ENCODE measurements around the gene E2F6. TPM values are rescaled to one million over a fixed set of nuclear protein-coding genes. Genes with fewer than 3 reads are reported as not detected.
A peak's percentile ranks its signal among the peaks of the same experiment; 100 is the strongest.

Gene E2F6
- total RNA-seq, 1 experiment from 2014 or later, result 27.1 TPM

DNA sequence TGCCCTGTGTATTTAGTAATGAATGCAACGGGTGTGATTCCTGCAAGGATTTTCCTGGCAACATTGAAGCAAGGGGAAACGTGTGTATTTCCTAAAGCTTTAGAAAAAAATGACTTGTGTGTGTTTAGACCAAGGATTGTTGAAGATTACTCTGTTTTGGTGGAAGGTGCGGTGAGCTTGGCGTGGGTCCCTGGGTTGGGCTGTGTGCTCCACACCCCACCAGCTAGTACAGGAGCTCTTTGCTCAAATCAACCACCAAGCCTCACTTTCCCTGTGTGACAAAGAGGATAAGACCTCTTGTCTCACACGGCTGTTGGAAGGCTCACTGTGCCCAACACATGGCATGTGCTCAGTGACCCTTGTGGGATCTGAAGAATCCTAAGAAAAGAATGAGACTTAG is 46.5 kb upstream of the E2F6 start:
- Histone ChIP-seq H3K27ac (ENCODE audit: low read length) (no peak overlapping the region), H4K20me1 (ENCODE audit: low read length) (no peaks in the 10 kb centered on the region), H3F3A (ENCODE audit: low read length, unreplicated experiment) (no peaks in the 10 kb centered on the region), H3K4me2 (ENCODE audit: low read length) (no peak overlapping the region), H3K36me3 (ENCODE audit: low read depth, low read length) (no peaks in the 10 kb centered on the region), H3K9ac (ENCODE audit: low read length) (no peak overlapping the region), H3K4me1 (ENCODE audit: insufficient read depth, low read length) (no peaks in the 10 kb centered on the region), H3K27me3 (ENCODE audit: low read length) (peaks cover 14% of the 10 kb centered on the region), H2AFZ (ENCODE audit: low read length) (no peak overlapping the region), H3K4me3 (ENCODE audit: low read length) (no peak overlapping the region), H3K79me2 (ENCODE audit: low read length) (no peaks in the 10 kb centered on the region), H3K9me2 (replicated peaks; ENCODE audit: low read length) (no peaks in the 10 kb centered on the region), H3K9me3 (ENCODE audit: low read length) (no peaks in the 10 kb centered on the region)
- ChIA-PET POLR2A (ENCODE audit: unreplicated experiment) (interaction anchor here (0.7 kb wide), 1 partner anchor 109 kb away, joined by 3 read pairs; no protein-coding TSS in a partner anchor), CTCF (no interaction called here)
- BruUV-seq (replicated peaks), result no TSS peak
- intact Hi-C loops (cut with micrococcal nuclease), result no loop called here
- no peak for TF ChIP-seq EZH2phosphoT487 (IDR thresholded peaks at IDR 0.05; ENCODE audit: borderline replicate concordance, low read length)
- TF ChIP-seq, protein P1, sequence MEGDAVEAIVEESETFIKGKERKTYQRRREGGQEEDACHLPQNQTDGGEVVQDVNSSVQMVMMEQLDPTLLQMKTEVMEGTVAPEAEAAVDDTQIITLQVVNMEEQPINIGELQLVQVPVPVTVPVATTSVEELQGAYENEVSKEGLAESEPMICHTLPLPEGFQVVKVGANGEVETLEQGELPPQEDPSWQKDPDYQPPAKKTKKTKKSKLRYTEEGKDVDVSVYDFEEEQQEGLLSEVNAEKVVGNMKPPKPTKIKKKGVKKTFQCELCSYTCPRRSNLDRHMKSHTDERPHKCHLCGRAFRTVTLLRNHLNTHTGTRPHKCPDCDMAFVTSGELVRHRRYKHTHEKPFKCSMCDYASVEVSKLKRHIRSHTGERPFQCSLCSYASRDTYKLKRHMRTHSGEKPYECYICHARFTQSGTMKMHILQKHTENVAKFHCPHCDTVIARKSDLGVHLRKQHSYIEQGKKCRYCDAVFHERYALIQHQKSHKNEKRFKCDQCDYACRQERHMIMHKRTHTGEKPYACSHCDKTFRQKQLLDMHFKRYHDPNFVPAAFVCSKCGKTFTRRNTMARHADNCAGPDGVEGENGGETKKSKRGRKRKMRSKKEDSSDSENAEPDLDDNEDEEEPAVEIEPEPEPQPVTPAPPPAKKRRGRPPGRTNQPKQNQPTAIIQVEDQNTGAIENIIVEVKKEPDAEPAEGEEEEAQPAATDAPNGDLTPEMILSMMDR (conservative IDR thresholded peaks at IDR 0.05; ENCODE audit: low read depth, low read length), result no peak
- no peak for TF ChIP-seq EZH2 (IDR thresholded peaks at IDR 0.05; ENCODE audit: low read length, unreplicated experiment)
- no peak for DNase-seq
- ATAC-seq, result no peak

- intact Hi-C loops (cut with micrococcal nuclease), result no loop called here
- Histone ChIP-seq H3K36me3 (ENCODE audit: low read depth, low read length) (no peaks in the 10 kb centered on the region), H3K4me2 (ENCODE audit: low read length) (no peak overlapping the region), H3K27me3 (ENCODE audit: low read length) (peaks cover 3% of the 10 kb centered on the region; the same call in 1 of the 2 replicates), H3F3A (ENCODE audit: low read length, unreplicated experiment) (no peaks in the 10 kb centered on the region), H3K79me2 (ENCODE audit: low read length) (no peaks in the 10 kb centered on the region), H3K9ac (ENCODE audit: low read length) (no peak overlapping the region), H3K9me2 (replicated peaks; ENCODE audit: low read length) (no peaks in the 10 kb centered on the region), H2AFZ (ENCODE audit: low read length) (no peak overlapping the region), H4K20me1 (ENCODE audit: low read length) (no peaks in the 10 kb centered on the region), H3K4me1 (ENCODE audit: insufficient read depth, low read length) (peaks cover 5% of the 10 kb centered on the region; the same call in 1 of the 2 replicates), H3K27ac (ENCODE audit: low read length) (no peak overlapping the region), H3K9me3 (ENCODE audit: low read length) (no peaks in the 10 kb centered on the region), H3K4me3 (ENCODE audit: low read length) (no peak overlapping the region)
- ChIA-PET POLR2A (ENCODE audit: unreplicated experiment) (no interaction called here), CTCF (no interaction called here)
- no peak for TF ChIP-seq EZH2 (IDR thresholded peaks at IDR 0.05; ENCODE audit: low read length, unreplicated experiment)
- no peak for TF ChIP-seq EZH2phosphoT487 (IDR thresholded peaks at IDR 0.05; ENCODE audit: borderline replicate concordance, low read length)
- TF ChIP-seq, protein P1 (conservative IDR thresholded peaks at IDR 0.05; ENCODE audit: low read depth, low read length), result no peak
- DNase-seq, result no peak
- ATAC-seq, result no peak
- no TSS peak for BruUV-seq (replicated peaks)
Measured at GRCh38 chr2:11509657-11510360, 43.8 kb upstream of the E2F6 start.

DNA sequence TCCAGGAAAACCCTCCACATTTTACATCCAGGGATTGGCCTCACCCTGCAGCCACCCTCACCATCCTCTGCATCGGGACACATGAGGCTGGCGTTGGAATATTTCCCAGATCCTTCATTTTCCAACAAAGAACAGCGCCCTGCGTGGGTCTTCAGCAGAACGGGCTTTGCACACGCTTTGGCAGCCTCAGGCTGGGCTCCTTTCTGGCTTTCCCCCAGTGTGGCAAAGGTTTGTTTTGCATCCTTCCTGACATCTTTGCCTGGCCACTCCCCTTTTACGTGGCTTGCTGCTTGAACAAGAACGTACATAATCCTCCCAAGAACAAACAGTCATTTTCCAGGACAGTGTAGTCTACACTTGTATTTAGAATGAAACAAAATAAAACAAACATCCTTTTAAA is 42.3 kb upstream of the E2F6 start:
- no peak overlapping the region for H3K9ac ChIP-seq (ENCODE audit: low read length)
- H3K4me3 ChIP-seq (ENCODE audit: low read length), result no peak overlapping the region
- ChIA-PET CTCF (no interaction called here), POLR2A (ENCODE audit: unreplicated experiment) (no interaction called here)
- ATAC-seq (peak; percentile 40; the same call in 1 of the 2 replicates), DNase-seq (no peak)
- no peak overlapping the region for H3K27ac ChIP-seq (ENCODE audit: low read length)
- no peaks in the 10 kb centered on the region for H3K9me3 ChIP-seq (ENCODE audit: low read length)
- H3K79me2 ChIP-seq (ENCODE audit: low read length), result no peaks in the 10 kb centered on the region
- H2AFZ ChIP-seq (ENCODE audit: low read length), result peak overlapping the region; percentile 23; the same call in 1 of the 2 replicates
- no TSS peak for BruUV-seq (replicated peaks)
- H3K9me2 ChIP-seq (replicated peaks; ENCODE audit: low read length), result no peaks in the 10 kb centered on the region
- no peaks in the 10 kb centered on the region for H4K20me1 ChIP-seq (ENCODE audit: low read length)
- TF ChIP-seq EZH2phosphoT487 (IDR thresholded peaks at IDR 0.05; ENCODE audit: borderline replicate concordance, low read length) (no peak), EZH2 (IDR thresholded peaks at IDR 0.05; ENCODE audit: low read length, unreplicated experiment) (no peak)
- TF ChIP-seq, protein P1 (conservative IDR thresholded peaks at IDR 0.05; ENCODE audit: low read depth, low read length), result no peak
- H3K27me3 ChIP-seq (ENCODE audit: low read length), result peaks cover 3% of the 10 kb centered on the region; the same call in 1 of the 2 replicates
- intact Hi-C loops (cut with micrococcal nuclease), result no loop called here
- peaks cover 5% of the 10 kb centered on the region; the same call in 1 of the 2 replicates for H3K4me1 ChIP-seq (ENCODE audit: insufficient read depth, low read length)
- no peak overlapping the region for H3K4me2 ChIP-seq (ENCODE audit: low read length)
- no peaks in the 10 kb centered on the region for H3K36me3 ChIP-seq (ENCODE audit: low read depth, low read length)
- H3F3A ChIP-seq (ENCODE audit: low read length, unreplicated experiment), result no peaks in the 10 kb centered on the region
